NB4 (cell line): Measurements from ENCODE around the gene CELF4.

Experiments
- MYC ChIP-seq: IDR thresholded peaks from 2 replicates; pipeline ENCODE4 v1.6.1; 2011; ENCODE audit warnings: low read depth, low read length
- TF ChIP-seq, protein P1 (sequence below): IDR thresholded peaks from one replicate; pipeline ENCODE4 v1.5.1; 2012; ENCODE audit warnings: low read depth, low read length

DNA sequence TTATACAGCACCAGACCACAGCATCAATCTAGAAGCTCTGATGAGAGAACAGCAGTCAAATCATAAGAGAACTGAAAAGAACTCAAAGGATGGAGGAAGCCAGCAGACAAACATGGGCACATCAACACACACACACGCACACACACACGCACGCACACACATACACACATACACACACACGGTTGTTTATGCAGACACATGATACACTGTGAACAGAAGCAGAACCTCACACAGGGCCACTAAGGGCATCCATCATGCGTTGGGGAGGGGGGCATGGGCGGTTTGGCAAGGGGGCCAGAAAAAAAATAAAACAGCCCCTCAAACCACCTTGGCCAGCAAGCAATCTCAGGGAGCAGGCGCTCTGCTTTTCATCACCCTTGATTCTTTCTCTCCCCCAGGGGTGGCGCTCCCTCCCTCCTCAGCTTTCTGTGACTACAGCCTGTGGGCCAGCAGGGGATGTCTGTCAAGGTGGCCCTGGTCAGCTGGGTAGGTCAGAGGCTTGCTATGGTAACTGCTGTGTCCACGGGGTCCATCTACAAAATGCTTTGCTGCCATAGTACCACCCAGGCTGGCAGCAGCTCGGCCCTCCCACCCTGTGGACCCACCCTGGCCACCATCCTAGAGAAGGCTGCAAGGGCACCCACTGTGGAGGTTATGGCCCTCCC lies 318.0 kb downstream of the CELF4 start:
- TF ChIP-seq, protein P1, sequence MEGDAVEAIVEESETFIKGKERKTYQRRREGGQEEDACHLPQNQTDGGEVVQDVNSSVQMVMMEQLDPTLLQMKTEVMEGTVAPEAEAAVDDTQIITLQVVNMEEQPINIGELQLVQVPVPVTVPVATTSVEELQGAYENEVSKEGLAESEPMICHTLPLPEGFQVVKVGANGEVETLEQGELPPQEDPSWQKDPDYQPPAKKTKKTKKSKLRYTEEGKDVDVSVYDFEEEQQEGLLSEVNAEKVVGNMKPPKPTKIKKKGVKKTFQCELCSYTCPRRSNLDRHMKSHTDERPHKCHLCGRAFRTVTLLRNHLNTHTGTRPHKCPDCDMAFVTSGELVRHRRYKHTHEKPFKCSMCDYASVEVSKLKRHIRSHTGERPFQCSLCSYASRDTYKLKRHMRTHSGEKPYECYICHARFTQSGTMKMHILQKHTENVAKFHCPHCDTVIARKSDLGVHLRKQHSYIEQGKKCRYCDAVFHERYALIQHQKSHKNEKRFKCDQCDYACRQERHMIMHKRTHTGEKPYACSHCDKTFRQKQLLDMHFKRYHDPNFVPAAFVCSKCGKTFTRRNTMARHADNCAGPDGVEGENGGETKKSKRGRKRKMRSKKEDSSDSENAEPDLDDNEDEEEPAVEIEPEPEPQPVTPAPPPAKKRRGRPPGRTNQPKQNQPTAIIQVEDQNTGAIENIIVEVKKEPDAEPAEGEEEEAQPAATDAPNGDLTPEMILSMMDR, result no peak
- TF ChIP-seq MYC, result no peak
